HepG2 (cell line): Measurements from ENCODE around the gene ISCU. TPM values are rescaled to one million over a fixed set of nuclear protein-coding genes. Genes with fewer than 3 reads are reported as not detected.

Experiments used
- AGO1 ChIP-seq: fragments of 200-400 bp; formaldehyde crosslinking; IDR thresholded peaks from 2 replicates; pipeline ENCODE4 v1.6.1; 2017; ENCODE audit warnings: mild to moderate bottlenecking, low read depth, low read length, moderate library complexity; ENCODE audit not compliant: poor library complexity, severe bottlenecking
- ATF1 ChIP-seq: IDR thresholded peaks from 2 replicates; pipeline ENCODE4 v1.6.1; 2016; ENCODE audit warnings: mild to moderate bottlenecking, control low read depth
- CHD2 ChIP-seq: IDR thresholded peaks from 2 replicates; pipeline ENCODE4 v1.6.1; 2011; ENCODE audit warnings: low read depth, low read length, improper control_type of control experiment
- DMAP1 ChIP-seq: IDR thresholded peaks from 2 replicates; pipeline ENCODE4 v1.6.1; 2016
- FOXM1 ChIP-seq: sonication (generic); formaldehyde crosslinking; IDR thresholded peaks from 2 replicates; pipeline ENCODE4 v1.5.0; 2020; ENCODE audit warnings: missing genetic modification reagents
- MATR3 ChIP-seq: sonication (generic); formaldehyde crosslinking; IDR thresholded peaks from 2 replicates; pipeline ENCODE4 v1.4.0; 2020; ENCODE audit warnings: missing genetic modification reagents
- MTA1 ChIP-seq: sonication (generic); formaldehyde crosslinking; IDR thresholded peaks from 2 replicates; pipeline ENCODE4 v1.4.0; 2020; ENCODE audit warnings: missing genetic modification reagents, mild to moderate bottlenecking, borderline replicate concordance
- MTF2 ChIP-seq: sonication (generic); formaldehyde crosslinking; IDR thresholded peaks from 2 replicates; pipeline ENCODE4 v1.5.0; 2020; ENCODE audit warnings: missing genetic modification reagents, borderline replicate concordance
- NR2F2 ChIP-seq: IDR thresholded peaks from 2 replicates; pipeline ENCODE4 v1.6.1; 2012; ENCODE audit warnings: low read depth, inconsistent platforms, borderline replicate concordance
- RARA ChIP-seq: IDR thresholded peaks from 2 replicates; pipeline ENCODE4 v1.6.1; 2016; ENCODE audit warnings: missing genetic modification reagents, missing compliant biosample characterization
- REXO4 ChIP-seq: sonication (generic); formaldehyde crosslinking; IDR thresholded peaks from 2 replicates; pipeline ENCODE4 v1.8.0; 2022; ENCODE audit warnings: missing genetic modification reagents, mild to moderate bottlenecking, borderline replicate concordance
- RFXAP ChIP-seq: sonication (generic); formaldehyde crosslinking; IDR thresholded peaks from 2 replicates; pipeline ENCODE4 v1.4.0; 2020; ENCODE audit warnings: missing genetic modification reagents, borderline replicate concordance
- SETDB1 ChIP-seq: sonication (generic); formaldehyde crosslinking; IDR thresholded peaks from 2 replicates; pipeline ENCODE4 v1.5.1; 2020; ENCODE audit warnings: missing genetic modification reagents, mild to moderate bottlenecking, borderline replicate concordance
- SRSF1 ChIP-seq: fragments of 200-400 bp; formaldehyde crosslinking; optimal IDR thresholded peaks from 2 replicates; pipeline ENCODE3; 2017; ENCODE audit warnings: mild to moderate bottlenecking, low read depth, low read length, moderate library complexity
- ZFP37 ChIP-seq: sonication (generic); formaldehyde crosslinking; IDR thresholded peaks from 2 replicates; pipeline ENCODE4 v1.4.0; 2020; ENCODE audit warnings: missing genetic modification reagents, borderline replicate concordance
- ZFP90 ChIP-seq: sonication (generic); formaldehyde crosslinking; IDR thresholded peaks from 2 replicates; pipeline ENCODE4 v1.8.0; 2022; ENCODE audit warnings: missing genetic modification reagents, mild to moderate bottlenecking, inconsistent platforms, borderline replicate concordance
- ZNF225 ChIP-seq: sonication (generic); formaldehyde crosslinking; IDR thresholded peaks from 2 replicates; pipeline ENCODE4 v1.4.0; 2020; ENCODE audit warnings: mild to moderate bottlenecking, missing genetic modification reagents
- ZNF598 ChIP-seq: sonication (generic); formaldehyde crosslinking; IDR thresholded peaks from 2 replicates; pipeline ENCODE4 v1.5.1; 2020; ENCODE audit warnings: mild to moderate bottlenecking, missing genetic modification reagents, borderline replicate concordance
- ZNF672 ChIP-seq: sonication (generic); formaldehyde crosslinking; IDR thresholded peaks from 2 replicates; pipeline ENCODE4 v1.8.1; 2022; ENCODE audit warnings: missing genetic modification reagents
- ZNF850 ChIP-seq: sonication (generic); formaldehyde crosslinking; conservative IDR thresholded peaks from 2 replicates; pipeline ENCODE4 v1.9.0; 2021; ENCODE audit warnings: mild to moderate bottlenecking, missing genetic modification reagents
- polyA plus RNA-seq, 8 experiments: library from polyadenylated mRNA; depleted of rRNA in 3 of 8; stranded (reverse) in 7 of 8; unstranded in 1 of 8; fragments of >200 nt; fragmentation: Illumina TruSeq in 4 of 8; extraction: Trizol in 4 of 8; gene quantifications; 2 replicates each; pipeline versions ENCODE4 v1.2.1 to v1.2.3, GENCODE V29; 2011 to 2016; ENCODE audit warnings: low read depth in 4 of 8, missing spikeins in 1 of 8, mixed read lengths in 1 of 8; ENCODE audit not compliant: insufficient read depth in 1 of 8
- total RNA-seq, 5 experiments: library from RNA; depleted of rRNA; stranded (reverse); fragments of >200 nt; fragmentation: Illumina TruSeq; extraction: Trizol; gene quantifications; 2 replicates each; pipeline ENCODE4 v1.2.3, GENCODE V29; 2016; ENCODE audit warnings: low read depth in 1 of 5
- TF ChIP-seq, protein P1 (sequence below): fragments of 450-650 bp; IDR thresholded peaks from 2 replicates; pipeline ENCODE4 v1.6.1; 2017
- TF ChIP-seq, protein P2 (sequence below): sonication (generic); formaldehyde crosslinking; IDR thresholded peaks from 2 replicates; pipeline ENCODE4 v1.4.0; 2020; ENCODE audit warnings: missing genetic modification reagents, low read depth, mild to moderate bottlenecking, borderline replicate concordance
- TF ChIP-seq, protein P3 (sequence below): sonication (generic); formaldehyde crosslinking; IDR thresholded peaks from 2 replicates; pipeline ENCODE4 v1.4.0; 2020; ENCODE audit warnings: mild to moderate bottlenecking, missing genetic modification reagents
- TF ChIP-seq, protein P4 (sequence below): sonication (generic); formaldehyde crosslinking; IDR thresholded peaks from 2 replicates; pipeline ENCODE4 v1.4.0; 2020; ENCODE audit warnings: missing genetic modification reagents, borderline replicate concordance

The ISCU gene
- total and polyA plus RNA-seq, 2 of the 13 experiments (the other 11 are each of a cell fraction or from before 2014, with no cell fraction given), result 94.4 to 107 TPM

DNA sequence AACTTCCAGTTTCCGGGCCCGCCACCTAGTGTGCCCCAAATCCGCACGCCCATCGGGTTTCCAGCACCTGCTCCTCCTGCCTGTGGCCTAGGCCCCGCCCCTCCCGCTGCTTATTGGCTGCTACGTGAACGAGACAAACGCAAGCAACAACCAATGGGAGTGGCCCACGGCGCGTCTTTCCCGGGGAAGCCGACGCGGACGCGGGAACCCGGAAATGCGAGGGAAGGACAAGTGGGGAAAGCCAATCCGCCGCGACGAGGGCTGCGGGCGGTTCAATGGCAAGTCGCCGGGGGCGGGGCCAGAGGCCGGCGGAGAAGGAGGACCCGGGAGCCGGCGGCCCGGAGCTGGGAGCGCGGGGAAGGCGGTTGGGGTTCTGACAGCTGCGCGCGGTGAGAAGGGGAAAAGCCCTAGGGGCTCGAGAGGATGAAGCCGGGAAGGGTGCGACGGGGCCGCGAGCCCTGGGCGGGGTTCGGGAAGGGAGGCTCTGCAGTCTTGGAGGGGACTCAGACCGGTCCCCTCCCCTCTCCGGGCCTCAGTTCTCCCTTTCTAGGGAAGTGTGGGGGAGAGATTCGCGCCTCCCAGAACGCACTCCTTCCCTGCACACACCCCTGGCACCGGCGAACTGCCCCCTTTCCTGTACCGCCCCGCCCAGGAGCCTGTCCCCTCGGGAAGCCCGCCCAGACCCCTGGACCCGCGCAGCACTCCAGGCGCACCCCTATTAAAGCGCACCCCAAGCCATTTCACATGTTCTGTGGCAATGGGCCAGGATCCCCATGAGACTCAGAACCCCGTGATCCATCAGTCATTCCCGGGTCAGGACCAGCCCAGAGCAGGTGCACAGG is 47.2 kb upstream of the ISCU start, which contains the start of gene FICD (continued):
- TF ChIP-seq REXO4 (CRISPR knock-in tag), result no peak
- peak; percentile 50; the same call in 1 of the 2 replicates for TF ChIP-seq CHD2
- no peak for TF ChIP-seq RARA (CRISPR knock-in tag)
- TF ChIP-seq, protein P1, sequence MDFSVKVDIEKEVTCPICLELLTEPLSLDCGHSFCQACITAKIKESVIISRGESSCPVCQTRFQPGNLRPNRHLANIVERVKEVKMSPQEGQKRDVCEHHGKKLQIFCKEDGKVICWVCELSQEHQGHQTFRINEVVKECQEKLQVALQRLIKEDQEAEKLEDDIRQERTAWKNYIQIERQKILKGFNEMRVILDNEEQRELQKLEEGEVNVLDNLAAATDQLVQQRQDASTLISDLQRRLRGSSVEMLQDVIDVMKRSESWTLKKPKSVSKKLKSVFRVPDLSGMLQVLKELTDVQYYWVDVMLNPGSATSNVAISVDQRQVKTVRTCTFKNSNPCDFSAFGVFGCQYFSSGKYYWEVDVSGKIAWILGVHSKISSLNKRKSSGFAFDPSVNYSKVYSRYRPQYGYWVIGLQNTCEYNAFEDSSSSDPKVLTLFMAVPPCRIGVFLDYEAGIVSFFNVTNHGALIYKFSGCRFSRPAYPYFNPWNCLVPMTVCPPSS, result no peak
- no peak for TF ChIP-seq FOXM1 (CRISPR knock-in tag)
- TF ChIP-seq MTF2, result no peak
- TF ChIP-seq, protein P2, sequence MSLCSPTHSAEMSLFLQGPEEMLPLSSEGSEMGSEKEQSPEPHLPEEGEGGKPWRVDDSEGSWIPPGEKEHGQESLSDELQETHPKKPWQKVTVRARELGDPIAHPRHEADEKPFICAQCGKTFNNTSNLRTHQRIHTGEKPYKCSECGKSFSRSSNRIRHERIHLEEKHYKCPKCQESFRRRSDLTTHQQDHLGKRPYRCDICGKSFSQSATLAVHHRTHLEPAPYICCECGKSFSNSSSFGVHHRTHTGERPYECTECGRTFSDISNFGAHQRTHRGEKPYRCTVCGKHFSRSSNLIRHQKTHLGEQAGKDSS, result no peak; the same call in 1 of the 2 replicates
- TF ChIP-seq ZFP37 (CRISPR knock-in tag), result 0 out of 2 replicates have a peak, but pooled peaks have one; percentile 7
- no peak for TF ChIP-seq ZNF850 (CRISPR knock-in tag)
- no peak for TF ChIP-seq ZNF225 (CRISPR knock-in tag)
- no peak for TF ChIP-seq SETDB1 (CRISPR knock-in tag)
- TF ChIP-seq ZNF598, result no peak
- TF ChIP-seq DMAP1 (CRISPR knock-in tag), result no peak
- TF ChIP-seq NR2F2, result no peak
- TF ChIP-seq ATF1 (CRISPR knock-in tag), result peak; percentile 81
- TF ChIP-seq, protein P3, sequence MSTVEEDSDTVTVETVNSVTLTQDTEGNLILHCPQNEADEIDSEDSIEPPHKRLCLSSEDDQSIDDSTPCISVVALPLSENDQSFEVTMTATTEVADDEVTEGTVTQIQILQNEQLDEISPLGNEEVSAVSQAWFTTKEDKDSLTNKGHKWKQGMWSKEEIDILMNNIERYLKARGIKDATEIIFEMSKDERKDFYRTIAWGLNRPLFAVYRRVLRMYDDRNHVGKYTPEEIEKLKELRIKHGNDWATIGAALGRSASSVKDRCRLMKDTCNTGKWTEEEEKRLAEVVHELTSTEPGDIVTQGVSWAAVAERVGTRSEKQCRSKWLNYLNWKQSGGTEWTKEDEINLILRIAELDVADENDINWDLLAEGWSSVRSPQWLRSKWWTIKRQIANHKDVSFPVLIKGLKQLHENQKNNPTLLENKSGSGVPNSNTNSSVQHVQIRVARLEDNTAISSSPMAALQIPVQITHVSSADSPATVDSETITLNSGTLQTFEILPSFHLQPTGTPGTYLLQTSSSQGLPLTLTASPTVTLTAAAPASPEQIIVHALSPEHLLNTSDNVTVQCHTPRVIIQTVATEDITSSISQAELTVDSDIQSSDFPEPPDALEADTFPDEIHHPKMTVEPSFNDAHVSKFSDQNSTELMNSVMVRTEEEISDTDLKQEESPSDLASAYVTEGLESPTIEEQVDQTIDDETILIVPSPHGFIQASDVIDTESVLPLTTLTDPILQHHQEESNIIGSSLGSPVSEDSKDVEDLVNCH (CRISPR knock-in tag), result no peak
- TF ChIP-seq, protein P4, sequence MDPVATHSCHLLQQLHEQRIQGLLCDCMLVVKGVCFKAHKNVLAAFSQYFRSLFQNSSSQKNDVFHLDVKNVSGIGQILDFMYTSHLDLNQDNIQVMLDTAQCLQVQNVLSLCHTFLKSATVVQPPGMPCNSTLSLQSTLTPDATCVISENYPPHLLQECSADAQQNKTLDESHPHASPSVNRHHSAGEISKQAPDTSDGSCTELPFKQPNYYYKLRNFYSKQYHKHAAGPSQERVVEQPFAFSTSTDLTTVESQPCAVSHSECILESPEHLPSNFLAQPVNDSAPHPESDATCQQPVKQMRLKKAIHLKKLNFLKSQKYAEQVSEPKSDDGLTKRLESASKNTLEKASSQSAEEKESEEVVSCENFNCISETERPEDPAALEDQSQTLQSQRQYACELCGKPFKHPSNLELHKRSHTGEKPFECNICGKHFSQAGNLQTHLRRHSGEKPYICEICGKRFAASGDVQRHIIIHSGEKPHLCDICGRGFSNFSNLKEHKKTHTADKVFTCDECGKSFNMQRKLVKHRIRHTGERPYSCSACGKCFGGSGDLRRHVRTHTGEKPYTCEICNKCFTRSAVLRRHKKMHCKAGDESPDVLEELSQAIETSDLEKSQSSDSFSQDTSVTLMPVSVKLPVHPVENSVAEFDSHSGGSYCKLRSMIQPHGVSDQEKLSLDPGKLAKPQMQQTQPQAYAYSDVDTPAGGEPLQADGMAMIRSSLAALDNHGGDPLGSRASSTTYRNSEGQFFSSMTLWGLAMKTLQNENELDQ (CRISPR knock-in tag), result no peak
- no peak for TF ChIP-seq ZNF672 (CRISPR knock-in tag)
- TF ChIP-seq AGO1, result peak; percentile 32
- peak; percentile 86; the same call in 1 of the 2 replicates for TF ChIP-seq RFXAP
- no peak for TF ChIP-seq SRSF1
- TF ChIP-seq MTA1 (CRISPR knock-in tag), result no peak
- TF ChIP-seq ZFP90, result peak; percentile 63; the same call in 1 of the 2 replicates
- TF ChIP-seq MATR3, result no peak
